NB4 (cell line): Measurements from ENCODE around the gene MTR.

ENCODE experiments used
- CTCF ChIP-seq: IDR thresholded peaks from one replicate; pipeline ENCODE4 v1.5.1; 2012; ENCODE audit warnings: low read depth, low read length
- MAX ChIP-seq: IDR thresholded peaks from 2 replicates; pipeline ENCODE4 v1.6.1; 2011; ENCODE audit warnings: low read depth, low read length
- POLR2A ChIP-seq: IDR thresholded peaks from 2 replicates; pipeline ENCODE4 v1.6.1; 2011; ENCODE audit warnings: mild to moderate bottlenecking; ENCODE audit not compliant: insufficient read length; ENCODE audit errors: extremely low read depth

GRCh38 chr1:236945002-236945401 lies 149.9 kb downstream of the MTR start:
- TF ChIP-seq POLR2A, result no peak
- TF ChIP-seq CTCF, result no peak
- TF ChIP-seq MAX, result no peak
